Measurements from ENCODE around the gene NRAP. TPM values are rescaled to one million over a fixed set of nuclear protein-coding genes. Genes with fewer than 3 reads are reported as not detected.

NRAP gene
- total and polyA plus RNA-seq, 2 of the 8 experiments (the other 6 are each of a cell fraction or from before 2014, with no cell fraction given), result not detected

DNA sequence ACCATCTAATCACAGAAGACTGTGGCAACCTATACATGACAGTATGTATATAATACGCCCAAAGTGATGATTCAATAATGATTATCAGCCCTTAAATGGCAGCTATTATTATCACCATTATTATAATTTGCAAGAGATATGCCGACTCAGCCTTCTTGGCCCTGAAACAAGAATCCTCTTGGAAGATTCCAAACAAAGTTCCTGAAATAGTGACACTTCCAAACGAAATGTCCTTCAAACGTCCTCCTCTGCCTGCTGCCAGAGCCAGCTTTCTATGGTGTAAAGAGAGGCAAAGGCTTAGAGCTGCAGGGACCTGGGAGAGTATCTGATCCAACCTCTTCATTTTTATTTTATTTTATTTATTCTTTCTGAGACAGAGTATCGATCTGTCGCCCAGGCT is 36.0 kb downstream of the NRAP start:
- DNase-seq (ENCODE audit: low read depth in 1 of 2, low spot score in 2 of 2), result no peak
- H3K4me1 ChIP-seq (replicated peaks in 1 of 4; ENCODE audit: control insufficient read depth in 3 of 4, insufficient read depth in 4 of 4, low read length in 3 of 4), result peaks cover 0 to 5% (median 0%) of the 10 kb centered on the region in 4 experiments; a peak in 2 of 7 replicates
- H3K4me3 ChIP-seq (ENCODE audit: extremely low read depth in 1 of 4, insufficient read depth in 2 of 4, low read depth in 3 of 4, low read length in 4 of 4), result no peak overlapping the region
- ChIA-PET POLR2A (ENCODE audit: partially characterized antibody) (no interaction called here), CTCF (ENCODE audit: partially characterized antibody) (interaction anchor here (0.6 to 5.7 kb wide), 3 partner anchors 11 to 149 kb away, joined by 3 to 47 read pairs (median 3); no protein-coding TSS in a partner anchor)
- no peak overlapping the region for H2BK120ac ChIP-seq (replicated peaks; ENCODE audit: low read depth, low read length)
- H3K23ac ChIP-seq (ENCODE audit: insufficient read length), result no peak overlapping the region
- H2BK5ac ChIP-seq (ENCODE audit: low read depth, low read length), result no peak overlapping the region
- H3K56ac ChIP-seq (replicated peaks; ENCODE audit: insufficient read length, low read depth, low read length), result no peak overlapping the region
- no peak overlapping the region for H2AFZ ChIP-seq (ENCODE audit: low read length)
- 95% methylated on average over 6 of the region's 6 CpGs; no CpG with 5 or more reads in 1 of the 2 experiments for WGBS, 2 experiments (ENCODE audit: extremely low coverage in 1 of 2, insufficient coverage in 1 of 2, insufficient read length in 1 of 2, insufficient replicate concordance in 2 of 2, low coverage in 1 of 2, low lambda C conversion rate in 2 of 2, missing lambda C conversion rate in 1 of 2)
- H2BK12ac ChIP-seq (ENCODE audit: low read depth, low read length), result no peak overlapping the region
- H4K5ac ChIP-seq (ENCODE audit: insufficient read length, low read depth, low read length), result no peak overlapping the region
- H4K91ac ChIP-seq (replicated peaks; ENCODE audit: insufficient read length, low read length), result no peak overlapping the region
- no peak overlapping the region for H4K8ac ChIP-seq (ENCODE audit: extremely low read depth, insufficient read depth, low read length)
- no peak overlapping the region for H3K4ac ChIP-seq (replicated peaks; ENCODE audit: insufficient read length, low read depth, low read length)
- H2BK15ac ChIP-seq (ENCODE audit: low read length), result no peak overlapping the region
- TF ChIP-seq SP4 (IDR thresholded peaks at IDR 0.05; ENCODE audit: low read length) (no peak), EP300 (IDR thresholded peaks at IDR 0.05; ENCODE audit: borderline replicate concordance in 1 of 2, low read depth in 2 of 2, low read length in 2 of 2) (no peak), MAFK (IDR thresholded peaks at IDR 0.05; ENCODE audit: low read depth, low read length) (no peak), CBX5 (IDR thresholded peaks at IDR 0.05; ENCODE audit: low read depth, low read length) (no peak), HDAC2 (IDR thresholded peaks at IDR 0.05; ENCODE audit: borderline replicate concordance in 1 of 2, low read depth in 2 of 2, low read length in 2 of 2) (no peak), KDM4A (IDR thresholded peaks at IDR 0.05; ENCODE audit: low read depth, low read length, severe bottlenecking) (no peak)
- no peak overlapping the region for H3K4me2 ChIP-seq (ENCODE audit: insufficient read depth in 1 of 2, low read depth in 2 of 2, low read length in 2 of 2)
- H3K23me2 ChIP-seq (ENCODE audit: low read depth, low read length), result no peaks in the 10 kb centered on the region
- H3K79me2 ChIP-seq (ENCODE audit: control insufficient read depth in 1 of 2, insufficient read depth in 2 of 2, low read length in 2 of 2), result no peaks in the 10 kb centered on the region
- H3K18ac ChIP-seq (ENCODE audit: extremely low read depth, low read length), result no peak overlapping the region
- H3K14ac ChIP-seq (ENCODE audit: insufficient read length), result no peak overlapping the region
- no peak overlapping the region for H3K27ac ChIP-seq (ENCODE audit: low read depth, low read length)
- FAIRE-seq, result no peak
- no peak overlapping the region for H3K9ac ChIP-seq (replicated peaks in 1 of 4; ENCODE audit: extremely low read depth in 1 of 4, low read depth in 3 of 4, low read length in 3 of 4)
- no peaks in the 10 kb centered on the region for H3K79me1 ChIP-seq (ENCODE audit: low read depth, low read length)
- no peaks in the 10 kb centered on the region; a peak in 2 of 7 replicates for H3K27me3 ChIP-seq (replicated peaks in 1 of 4; ENCODE audit: control insufficient read depth in 3 of 4, extremely low read depth in 1 of 4, insufficient read depth in 3 of 4, low read length in 3 of 4)
- no peaks in the 10 kb centered on the region for H4K20me1 ChIP-seq (replicated peaks in 1 of 2; ENCODE audit: control insufficient read depth in 1 of 2, insufficient read depth in 2 of 2, low read length in 2 of 2)
- H3K9me3 ChIP-seq (ENCODE audit: insufficient read depth in 2 of 2, low read depth in 1 of 2, low read length in 1 of 2), result no peaks in the 10 kb centered on the region
- no peaks in the 10 kb centered on the region for H3K36me3 ChIP-seq (ENCODE audit: control insufficient read depth in 2 of 4, insufficient read depth in 4 of 4, low read length in 3 of 4)
- H2AK5ac ChIP-seq (ENCODE audit: low read depth, low read length), result no peak overlapping the region
- H2BK20ac ChIP-seq (ENCODE audit: low read length), result no peak overlapping the region
